Gastrocnemius medialis (tissue), 4 donors: ENCODE data around the gene SREBF2. TPM values are rescaled to one million over a fixed set of nuclear protein-coding genes. Genes with fewer than 3 reads are reported as not detected.

Experiments used
- ATAC-seq, 2 donors: fragments of 150-250 bp; one replicate each; pipeline ENCODE4 v1.9.1; 2016
- DNase-seq, 2 donors: peaks; one replicate each; pipeline ENCODE4 v3.0.0-alpha.2; 2019
- H3K27ac ChIP-seq, 4 donors: fragments of 200-600 bp; sonication (generic); 1 replicate in 1 of 4; 2 replicates in 3 of 4; pipeline ENCODE4 v1.5.1; 2016 to 2018; ENCODE audit warnings: mild to moderate bottlenecking in 2 of 4, moderate library complexity in 1 of 4
- H3K27me3 ChIP-seq, 3 donors: fragments of 200-600 bp; sonication (generic) in 2 of 3; 1 replicate in 1 of 3; 2 replicates in 2 of 3; pipeline versions ENCODE4 v1.5.1 to v1.6.0; 2016 to 2019; ENCODE audit warnings: mild to moderate bottlenecking in 1 of 3, moderate library complexity in 1 of 3
- H3K36me3 ChIP-seq, 2 donors: fragments of 200-600 bp; sonication (generic) in 1 of 2; one replicate each; pipeline ENCODE4 v1.5.1; 2017 to 2018
- H3K4me1 ChIP-seq, 2 donors: fragments of 200-600 bp; sonication (generic) in 1 of 2; one replicate each; pipeline ENCODE4 v1.5.1; 2016 to 2017; ENCODE audit warnings: mild to moderate bottlenecking in 2 of 2
- H3K4me3 ChIP-seq, 4 donors: fragments of 200-600 bp; sonication (generic) in 3 of 4; 1 replicate in 1 of 4; 2 replicates in 3 of 4; pipeline ENCODE4 v1.5.1; 2016 to 2019; ENCODE audit warnings: mild to moderate bottlenecking in 2 of 4
- H3K9me3 ChIP-seq, 3 donors: fragments of 200-600 bp; sonication (generic) in 2 of 3; 1 replicate in 1 of 3; 2 replicates in 2 of 3; pipeline ENCODE4 v1.5.1; 2016 to 2019
- CTCF ChIP-seq, 5 experiments: fragments of 450-650 bp in 3 of 5; fragments of 200-600 bp in 2 of 5; sonication (generic) in 2 of 5; IDR thresholded peaks in 4 of 5; conservative IDR thresholded peaks in 1 of 5; 1 replicate in 4 of 5; 2 replicates in 1 of 5; pipeline ENCODE4 v1.5.1; 2016 to 2019; ENCODE audit warnings: antibody characterized with exemption in 5 of 5, mild to moderate bottlenecking in 3 of 5, moderate library complexity in 3 of 5
- POLR2A ChIP-seq, 2 donors: fragments of 450-650 bp; IDR thresholded peaks; one replicate each; pipeline ENCODE4 v1.6.1; 2017; ENCODE audit warnings: antibody characterized with exemption in 2 of 2, mild to moderate bottlenecking in 2 of 2, moderate library complexity in 2 of 2
- in situ Hi-C, 4 donors: fragments of 200-750 bp; cut with MboI; loops; one replicate each; pipeline versions ENCODE4 v1.15.0 to v1.8.0; 2017; ENCODE audit warnings: low sequenced_read_pairs in 4 of 4
- intact Hi-C: fragments of 100-400 bp; cut with DNase I; formaldehyde crosslinking; loops from one replicate; pipeline ENCODE4 v1.15.1; 2023; ENCODE audit warnings: low total_unique reads
- total RNA-seq, 4 donors: library from RNA; depleted of rRNA; stranded (reverse); fragments of >200 nt; gene quantifications; one replicate each; pipeline versions ENCODE4 v1.1.0 to v1.2.3, GENCODE V29; 2016

The SREBF2 gene
- total RNA-seq, 4 donors from 2014 or later, result 25.1 to 40.9 (median 36.1) TPM

GRCh38 chr22:41902932-41903421, 70.1 kb downstream of the SREBF2 start:
- ATAC-seq, result peak; percentile 37 to 43

GRCh38 chr22:41904450-41905410, 71.8 kb downstream of the SREBF2 start:
- H3K4me1 ChIP-seq, result peaks cover 9 to 14% of the 10 kb centered on the region in 2 donors
- DNase-seq (no peak), ATAC-seq (no peak)
- intact Hi-C loops, result no loop called here
- in situ Hi-C loops, result no loop called here
- peaks cover 0 to 22% of the 10 kb centered on the region in 2 donors for H3K36me3 ChIP-seq
- TF ChIP-seq CTCF (IDR thresholded peaks at IDR 0.05 in 4 of 5, conservative IDR thresholded peaks at IDR 0.05 in 1 of 5), result no peak
- TF ChIP-seq POLR2A (IDR thresholded peaks at IDR 0.05), result no peak
- peaks cover 0 to 2% (median 0%) of the 10 kb centered on the region in 3 donors for H3K27me3 ChIP-seq
- H3K27ac ChIP-seq, result no peak overlapping the region
- no peaks in the 10 kb centered on the region for H3K9me3 ChIP-seq
- H3K4me3 ChIP-seq, result no peak overlapping the region

More at GRCh38 chr22:41902932-41903421, 70.1 kb downstream of the SREBF2 start:
- Histone ChIP-seq H3K27me3 (no peaks in the 10 kb centered on the region), H3K4me3 (no peak overlapping the region), H3K9me3 (no peaks in the 10 kb centered on the region), H3K36me3 (peaks cover 0 to 22% of the 10 kb centered on the region in 2 donors), H3K27ac (peak overlapping the region; percentile 71 to 77 (median 74)), H3K4me1 (peaks cover 25 to 31% of the 10 kb centered on the region in 2 donors)
- in situ Hi-C loops, result no loop called here
- intact Hi-C loops, result no loop called here
- no peak for TF ChIP-seq CTCF (IDR thresholded peaks at IDR 0.05 in 4 of 5, conservative IDR thresholded peaks at IDR 0.05 in 1 of 5)
- TF ChIP-seq POLR2A (IDR thresholded peaks at IDR 0.05), result peak in 1 of 2 donors; percentile 21
- peak; percentile 62 to 83 for DNase-seq

GRCh38 chr22:41905411-41906202, 72.7 kb downstream of the SREBF2 start:
- peaks cover 4 to 9% of the 10 kb centered on the region in 2 donors for H3K4me1 ChIP-seq
- DNase-seq (no peak), ATAC-seq (no peak)
- intact Hi-C loops (no loop called here), in situ Hi-C loops (no loop called here)
- no peaks in the 10 kb centered on the region for H3K9me3 ChIP-seq
- H3K36me3 ChIP-seq, result peaks cover 0 to 22% of the 10 kb centered on the region in 2 donors
- H3K27me3 ChIP-seq, result peaks cover under 1 to 5% (median under 1%) of the 10 kb centered on the region in 3 donors
- TF ChIP-seq POLR2A (IDR thresholded peaks at IDR 0.05), result no peak
- no peak for TF ChIP-seq CTCF (IDR thresholded peaks at IDR 0.05 in 4 of 5, conservative IDR thresholded peaks at IDR 0.05 in 1 of 5)
- no peak overlapping the region for H3K4me3 ChIP-seq
- no peak overlapping the region for H3K27ac ChIP-seq

- ATAC-seq (no peak), DNase-seq (no peak)
- TF ChIP-seq CTCF (IDR thresholded peaks at IDR 0.05 in 4 of 5, conservative IDR thresholded peaks at IDR 0.05 in 1 of 5) (no peak), POLR2A (IDR thresholded peaks at IDR 0.05) (no peak)
- Histone ChIP-seq H3K27me3 (peaks cover 12 to 15% (median 12%) of the 10 kb centered on the region in 3 donors), H3K36me3 (peaks cover 0 to 22% of the 10 kb centered on the region in 2 donors), H3K9me3 (no peaks in the 10 kb centered on the region), H3K4me3 (no peak overlapping the region), H3K27ac (no peak overlapping the region), H3K4me1 (peaks cover 9 to 19% of the 10 kb centered on the region in 2 donors)
- intact Hi-C loops (no loop called here), in situ Hi-C loops (no loop called here)
Measured at GRCh38 chr22:41906822-41907221, 73.9 kb downstream of the SREBF2 start.
